Measurements from ENCODE around the gene SH2D3C.

SH2D3C gene

GRCh38 chr9:127783111-127784008 lies 4.9 kb upstream of the SH2D3C start:
- peak; percentile 96 for DNase-seq

- DNase-seq: no peak
Observed at GRCh38 chr9:127781806-127782205, 3.3 kb upstream of the SH2D3C start.

GRCh38 chr9:127780909-127781308 lies 2.4 kb upstream of the SH2D3C start:
- DNase-seq: peak; percentile 80

- DNase-seq: no peak
Observed at GRCh38 chr9:127780126-127780885, 1.8 kb upstream of the SH2D3C start.

- peak; percentile 69 for DNase-seq
Observed at GRCh38 chr9:127779136-127779981, 893 bp upstream of the SH2D3C start.

- DNase-seq: no peak
Observed at GRCh38 chr9:127777368-127777980, 992 bp downstream of the SH2D3C start.

- DNase-seq: no peak
Observed at GRCh38 chr9:127776924-127777289, 1.6 kb downstream of the SH2D3C start.

- peak; percentile 66 for DNase-seq
Observed at GRCh38 chr9:127776195-127776923, 2.1 kb downstream of the SH2D3C start.

GRCh38 chr9:127773981-127774380 lies 4.5 kb downstream of the SH2D3C start:
- DNase-seq: no peak

- DNase-seq: no peak
Observed at GRCh38 chr9:127773272-127773671, 5.2 kb downstream of the SH2D3C start.

- no peak for DNase-seq
Observed at GRCh38 chr9:127772603-127773002, 5.9 kb downstream of the SH2D3C start.

- DNase-seq: no peak
Observed at GRCh38 chr9:127771570-127772189, 6.8 kb downstream of the SH2D3C start.

- DNase-seq: peak; percentile 90
Observed at GRCh38 chr9:127770905-127771569, 7.4 kb downstream of the SH2D3C start.

- DNase-seq: no peak
Observed at GRCh38 chr9:127770583-127770904, 7.9 kb downstream of the SH2D3C start.

GRCh38 chr9:127769929-127770582 lies 8.4 kb downstream of the SH2D3C start:
- DNase-seq: peak; percentile 45

GRCh38 chr9:127769101-127769500 lies 9.4 kb downstream of the SH2D3C start:
- no peak for DNase-seq

GRCh38 chr9:127768698-127769097 lies 9.8 kb downstream of the SH2D3C start:
- DNase-seq: no peak

GRCh38 chr9:127767909-127768331 lies 10.5 kb downstream of the SH2D3C start:
- no peak for DNase-seq

- DNase-seq: no peak
Observed at GRCh38 chr9:127767410-127767809, 11.1 kb downstream of the SH2D3C start.

- no peak for DNase-seq
Observed at GRCh38 chr9:127765418-127765817, 13.0 kb downstream of the SH2D3C start.

Data from GF-D8 (cell line).